Kidney (tissue), 14 donors: ENCODE data around the gene BBLN. TPM values are rescaled to one million over a fixed set of nuclear protein-coding genes. Genes with fewer than 3 reads are reported as not detected.
A peak's percentile ranks its signal among the peaks of the same experiment; 100 is the strongest.
"Not testable (repeated sequence)": the region's sequence is repeated elsewhere in the genome, so short reads cannot be mapped to it uniquely, and the experiment has no call there.

ENCODE experiments used
- DNase-seq, 5 donors: peaks; one replicate each; pipeline ENCODE4 v3.0.0-alpha.2; 2013 to 2020
- FAIRE-seq: peaks from 2 replicates; lab custom pipeline; 2012; peaks lifted over from hg19 to GRCh38; lab: Jason Lieb, UNC
- H3K27ac ChIP-seq, 2 donors: one replicate each; pipeline ENCODE4 v1.7.0; 2013; ENCODE audit warnings: low read depth in 2 of 2, low read length in 2 of 2, inconsistent platforms in 1 of 2
- H3K27me3 ChIP-seq: one replicate; pipeline ENCODE4 v1.7.1; 2013; ENCODE audit warnings: low read length, inconsistent platforms; ENCODE audit not compliant: control insufficient read depth, insufficient read depth
- H3K36me3 ChIP-seq, 3 donors: one replicate each; pipeline versions ENCODE4 v1.7.0 to v1.7.1; 2013; ENCODE audit warnings: low read length in 3 of 3, control low read depth in 1 of 3, inconsistent platforms in 1 of 3; ENCODE audit not compliant: insufficient read depth in 3 of 3, control insufficient read depth in 2 of 3
- H3K4me1 ChIP-seq, 3 donors: one replicate each; pipeline versions ENCODE4 v1.7.0 to v1.7.1; 2013; ENCODE audit warnings: low read length in 3 of 3, inconsistent platforms in 1 of 3, low read depth in 1 of 3; ENCODE audit not compliant: control insufficient read depth in 2 of 3, insufficient read depth in 2 of 3
- H3K4me3 ChIP-seq, 3 donors: one replicate each; pipeline versions ENCODE4 v1.7.0 to v1.8.1; 2013; ENCODE audit warnings: low read length in 3 of 3, control low read depth in 1 of 3, inconsistent platforms in 1 of 3
- H3K9ac ChIP-seq, 3 donors: one replicate each; pipeline versions ENCODE4 v1.7.0 to v1.7.1; 2013; ENCODE audit warnings: low read length in 3 of 3, control low read depth in 1 of 3, inconsistent platforms in 1 of 3
- H3K9me3 ChIP-seq, 3 donors: one replicate each; pipeline versions ENCODE4 v1.7.0 to v1.7.1; 2013; ENCODE audit warnings: low read length in 3 of 3, control low read depth in 1 of 3, inconsistent platforms in 1 of 3; ENCODE audit not compliant: control insufficient read depth in 2 of 3, insufficient read depth in 1 of 3
- intact Hi-C: fragments of 100-400 bp; cut with DNase I; formaldehyde crosslinking; loops from one replicate; pipeline ENCODE4 v1.11.1; 2022
- polyA plus RNA-seq: library from polyadenylated mRNA; stranded (reverse); fragments of 350-450 nt; fragmentation: Illumina TruSeq; extraction: RNeasy Lipid Tissue Mini Kit (QIAGEN cat#74804); gene quantifications from one replicate; pipeline ENCODE4 v1.2.3, GENCODE V29; 2014; ENCODE audit warnings: low read depth, low replicate concordance; ENCODE audit not compliant: insufficient read depth
- total RNA-seq: library from RNA; stranded (reverse); fragmentation: NEBNext Ultra II Directional; extraction: Animal tissue kit (Norgen Biotek cat#: 25700); gene quantifications from one replicate; pipeline ENCODE4 v1.2.1, GENCODE V29; 2021
- TF ChIP-seq, protein P1 (sequence below): IDR thresholded peaks from 3 replicates; pipeline ENCODE4 v1.5.1; 2012; ENCODE audit warnings: mild to moderate bottlenecking, moderate library complexity, borderline replicate concordance; ENCODE audit not compliant: insufficient read depth; ENCODE audit errors: extremely low read depth
- donor health status: control.
- donor health status: control.
- donor health status: control.
- donor health status: control.
- donor health status: control.
- donor health status: DM: yes; HTN: yes; CAD: no.
- donor health status: Normal renal cell carcinoma (clear cell type).

Gene BBLN
- total and polyA plus RNA-seq, 2 donors from 2014 or later, result 55.6 to 192 TPM

DNA sequence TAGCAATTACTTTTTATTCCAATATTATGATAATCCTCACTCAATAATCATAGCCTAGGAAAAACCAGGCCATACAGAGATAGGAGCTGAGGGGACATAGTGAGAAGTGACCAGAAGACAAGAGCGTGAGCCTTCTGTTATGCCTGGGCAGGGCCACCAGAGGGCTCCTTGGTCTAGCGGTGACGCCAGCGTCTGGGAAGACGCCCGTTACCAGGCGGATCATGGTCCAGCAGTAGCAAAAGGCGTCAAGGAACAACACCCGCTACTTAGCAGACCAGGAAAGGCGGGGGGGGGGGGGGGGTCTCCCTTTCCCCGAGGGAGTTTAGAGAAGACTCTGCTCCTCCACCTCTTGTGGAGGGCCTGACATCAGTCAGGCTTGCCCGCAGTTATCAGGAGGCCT, 21.4 kb downstream of the BBLN start:
- FAIRE-seq, H3K4me3 ChIP-seq, H3K27ac ChIP-seq, intact Hi-C loops, H3K4me1 ChIP-seq, H3K9me3 ChIP-seq, H3K9ac ChIP-seq, H3K27me3 ChIP-seq: not testable (repeated sequence)
- DNase-seq, result peak; percentile 22 to 68 (median 43)
- H3K36me3 ChIP-seq, result peaks cover 9 to 40% (median 27%) of the 10 kb centered on the region in 3 donors
- TF ChIP-seq, protein P1, sequence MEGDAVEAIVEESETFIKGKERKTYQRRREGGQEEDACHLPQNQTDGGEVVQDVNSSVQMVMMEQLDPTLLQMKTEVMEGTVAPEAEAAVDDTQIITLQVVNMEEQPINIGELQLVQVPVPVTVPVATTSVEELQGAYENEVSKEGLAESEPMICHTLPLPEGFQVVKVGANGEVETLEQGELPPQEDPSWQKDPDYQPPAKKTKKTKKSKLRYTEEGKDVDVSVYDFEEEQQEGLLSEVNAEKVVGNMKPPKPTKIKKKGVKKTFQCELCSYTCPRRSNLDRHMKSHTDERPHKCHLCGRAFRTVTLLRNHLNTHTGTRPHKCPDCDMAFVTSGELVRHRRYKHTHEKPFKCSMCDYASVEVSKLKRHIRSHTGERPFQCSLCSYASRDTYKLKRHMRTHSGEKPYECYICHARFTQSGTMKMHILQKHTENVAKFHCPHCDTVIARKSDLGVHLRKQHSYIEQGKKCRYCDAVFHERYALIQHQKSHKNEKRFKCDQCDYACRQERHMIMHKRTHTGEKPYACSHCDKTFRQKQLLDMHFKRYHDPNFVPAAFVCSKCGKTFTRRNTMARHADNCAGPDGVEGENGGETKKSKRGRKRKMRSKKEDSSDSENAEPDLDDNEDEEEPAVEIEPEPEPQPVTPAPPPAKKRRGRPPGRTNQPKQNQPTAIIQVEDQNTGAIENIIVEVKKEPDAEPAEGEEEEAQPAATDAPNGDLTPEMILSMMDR, result peak; percentile 49

DNA sequence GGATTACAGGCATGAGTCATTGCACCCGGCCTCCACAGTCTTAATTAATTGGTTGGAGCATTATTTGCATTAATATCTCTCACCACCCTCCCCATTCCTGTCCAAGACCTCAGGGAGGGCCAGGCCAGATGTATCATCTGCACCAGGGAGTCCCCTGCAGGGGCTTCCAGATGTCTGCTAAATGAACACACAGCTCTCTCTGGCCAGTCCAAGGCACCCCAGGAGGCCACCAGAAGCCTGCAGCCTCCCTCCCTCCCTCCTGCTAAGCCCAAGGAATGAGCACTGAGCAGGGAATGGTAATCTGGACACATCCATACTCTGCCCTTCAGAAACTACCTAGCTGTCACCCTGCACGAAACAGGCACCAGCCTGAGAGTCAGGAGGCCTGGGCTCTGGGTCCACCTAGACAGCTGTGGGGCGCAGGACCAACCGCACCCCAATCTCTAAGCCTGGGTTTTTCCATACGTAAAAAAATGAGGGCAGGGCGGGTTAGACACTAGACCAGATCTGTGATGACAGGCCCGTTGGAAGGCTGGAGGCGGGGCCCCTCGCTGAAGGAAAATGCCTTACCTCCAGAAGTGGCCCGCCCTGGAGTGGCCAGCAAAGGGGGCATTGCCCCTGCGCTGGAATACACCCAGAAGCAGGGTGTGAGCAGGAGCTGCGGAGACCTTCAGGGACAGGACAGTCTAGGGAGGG, 23.0 kb downstream of the BBLN start:
- TF ChIP-seq, protein P1, result no peak
- no peaks in the 10 kb centered on the region for H3K27me3 ChIP-seq
- H3K36me3 ChIP-seq, result peaks cover 9 to 40% (median 26%) of the 10 kb centered on the region in 3 donors
- no peaks in the 10 kb centered on the region for H3K9me3 ChIP-seq
- no peak overlapping the region for H3K27ac ChIP-seq
- FAIRE-seq, result no peak
- DNase-seq, result no peak
- H3K4me3 ChIP-seq, result no peak overlapping the region
- intact Hi-C loops, result no loop called here
- no peaks in the 10 kb centered on the region for H3K4me1 ChIP-seq
- no peak overlapping the region for H3K9ac ChIP-seq

DNA sequence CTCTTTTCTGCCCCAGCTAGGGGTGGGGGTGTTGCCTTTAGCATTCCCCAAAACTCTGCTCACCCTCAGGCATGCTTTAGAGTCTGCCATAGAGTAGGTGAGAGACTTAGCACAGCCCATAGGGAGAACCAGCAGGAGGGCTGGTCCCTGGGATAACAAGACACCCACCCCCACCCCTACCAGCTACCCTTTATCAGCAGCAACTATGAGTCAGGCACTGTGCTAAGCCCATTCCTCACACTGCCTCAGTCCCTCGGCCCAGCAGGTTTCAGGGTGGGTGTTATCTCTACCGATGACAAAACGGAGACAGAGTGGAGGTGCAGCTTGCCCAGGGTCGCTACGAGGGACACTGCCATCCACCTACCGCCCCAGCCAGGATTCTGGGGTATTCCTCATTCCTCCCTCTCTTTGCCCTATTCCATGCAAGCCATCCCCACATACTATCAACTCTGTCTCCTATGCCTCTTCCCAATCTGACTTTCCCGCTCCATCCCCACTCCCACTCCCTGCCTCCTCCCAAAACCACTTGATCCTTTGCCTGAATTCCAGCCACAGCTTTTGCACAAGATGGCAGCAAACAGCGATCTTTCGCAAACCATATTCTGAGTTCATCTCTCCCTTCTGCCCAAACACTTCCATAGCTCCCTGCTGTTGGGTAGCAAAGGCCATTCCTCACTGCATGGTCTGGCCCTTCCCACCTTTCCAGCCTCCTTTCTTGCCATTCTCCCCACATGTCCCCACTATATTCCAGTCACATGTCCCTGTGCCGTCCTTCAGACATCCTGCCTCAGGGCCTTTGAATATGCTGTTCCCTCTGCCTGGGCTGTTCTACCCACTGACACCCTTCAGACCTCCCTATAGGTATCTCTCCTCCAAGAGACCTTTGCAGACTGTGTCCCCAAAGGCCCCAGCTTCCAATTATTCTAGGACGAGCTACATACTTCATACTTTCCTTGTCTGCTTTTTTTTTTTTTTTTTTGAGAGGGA, 26.2 kb downstream of the BBLN start:
- Histone ChIP-seq H3K9ac (no peak overlapping the region), H3K27ac (no peak overlapping the region), H3K4me1 (peaks cover 0 to 6% (median 3%) of the 10 kb centered on the region in 3 donors), H3K27me3 (no peaks in the 10 kb centered on the region), H3K4me3 (no peak overlapping the region), H3K9me3 (no peaks in the 10 kb centered on the region), H3K36me3 (peaks cover 2 to 20% (median 11%) of the 10 kb centered on the region in 3 donors)
- FAIRE-seq (no peak), DNase-seq (no peak)
- intact Hi-C loops, result no loop called here
- TF ChIP-seq, protein P1, result no peak
